HG02678 (cell line): ENCODE results near the gene CLEC5A.
"Not testable (repeated sequence)": the region's sequence is repeated elsewhere in the genome, so short reads cannot be mapped to it uniquely, and the experiment has no call there.

Experiments
- ATAC-seq: cut with Tn5 transposase; IDR thresholded peaks from one replicate; pipeline ENCODE4 v1.9.1; 2021; ENCODE audit warnings: mild to moderate bottlenecking, moderate library complexity; ENCODE audit not compliant: unreplicated experiment

CLEC5A gene

GRCh38 chr7:141946796-141947195 is at the start of gene CLEC5A:
Gene CLEC5A, minus strand, starts transcription at chr7:141946974. Its CDS starts 682 bp downstream, at chr7:141946292.
- no peak for ATAC-seq

GRCh38 chr7:141993354-141993753 is 46.6 kb upstream of the CLEC5A start:
- ATAC-seq = no peak

- no peak for ATAC-seq
These were observed 45.9 kb upstream of the CLEC5A start for GRCh38 chr7:141992688-141993087.

- no peak for ATAC-seq
These were observed 45.4 kb upstream of the CLEC5A start for GRCh38 chr7:141992156-141992555.

- ATAC-seq = no peak
These were observed 44.4 kb upstream of the CLEC5A start for GRCh38 chr7:141991140-141991539.

- no peak for ATAC-seq
These were observed 43.4 kb upstream of the CLEC5A start for GRCh38 chr7:141990011-141990725.

GRCh38 chr7:141987803-141988202 is 41.0 kb upstream of the CLEC5A start:
- ATAC-seq = not testable (repeated sequence)

GRCh38 chr7:141986923-141987322 is 40.1 kb upstream of the CLEC5A start:
- ATAC-seq = no peak

- ATAC-seq = not testable (repeated sequence)
These were observed 39.2 kb upstream of the CLEC5A start for GRCh38 chr7:141985926-141986325.

- no peak for ATAC-seq
These were observed 32.8 kb upstream of the CLEC5A start for GRCh38 chr7:141979568-141979967.

- no peak for ATAC-seq
These were observed 31.6 kb upstream of the CLEC5A start for GRCh38 chr7:141978351-141978750.

- no peak for ATAC-seq
These were observed 29.9 kb upstream of the CLEC5A start for GRCh38 chr7:141976524-141977245.

- peak; percentile 74 for ATAC-seq
These were observed 29.2 kb upstream of the CLEC5A start for GRCh38 chr7:141975806-141976523.

- no peak for ATAC-seq
These were observed 28.1 kb upstream of the CLEC5A start for GRCh38 chr7:141974831-141975230.

GRCh38 chr7:141973673-141974072 is 26.9 kb upstream of the CLEC5A start, which contains the start of gene TAS2R38:
Gene TAS2R38, minus strand, starts transcription at chr7:141973773. Its CDS starts 84 bp downstream, at chr7:141973689.
- no peak for ATAC-seq

GRCh38 chr7:141960687-141961422 is 14.1 kb upstream of the CLEC5A start:
- peak; percentile 74 for ATAC-seq

- ATAC-seq = no peak
These were observed 9.3 kb upstream of the CLEC5A start for GRCh38 chr7:141956084-141956483.

- no peak for ATAC-seq
These were observed 7.6 kb upstream of the CLEC5A start for GRCh38 chr7:141954334-141954733.

- ATAC-seq = no peak
These were observed 5.7 kb upstream of the CLEC5A start for GRCh38 chr7:141952461-141952860.

GRCh38 chr7:141950806-141951205 is 4.0 kb upstream of the CLEC5A start:
- no peak for ATAC-seq

- ATAC-seq = no peak
These were observed 3.1 kb upstream of the CLEC5A start for GRCh38 chr7:141949911-141950310.
